Stomach (tissue), 9 donors: Measurements from ENCODE around the gene SCAMP2. TPM values are rescaled to one million over a fixed set of nuclear protein-coding genes. Genes with fewer than 3 reads are reported as not detected.
A peak's percentile ranks its signal among the peaks of the same experiment; 100 is the strongest.

Source experiments
- DNase-seq, 2 donors: peaks; one replicate each; pipeline versions ENCODE4 v3.0.0 to v3.0.0-alpha.2; 2013 to 2019
- H3K27ac ChIP-seq, 5 donors: fragments of 200-600 bp in 4 of 5; sonication (generic) in 4 of 5; one replicate each; pipeline ENCODE4 v1.5.1; 2013 to 2019; ENCODE audit warnings: mild to moderate bottlenecking in 1 of 5, moderate library complexity in 1 of 5
- H3K27me3 ChIP-seq, 3 donors: fragments of 200-600 bp; sonication (generic); one replicate each; pipeline ENCODE4 v1.5.1; 2017 to 2019; ENCODE audit warnings: mixed run types in 1 of 3
- H3K36me3 ChIP-seq, 4 donors: fragments of 200-600 bp; sonication (generic); 1 replicate in 3 of 4; 2 replicates in 1 of 4; pipeline ENCODE4 v1.5.1; 2016 to 2019
- H3K4me1 ChIP-seq, 4 donors: fragments of 200-600 bp; sonication (generic); one replicate each; pipeline ENCODE4 v1.5.1; 2016 to 2019
- H3K4me3 ChIP-seq, 4 donors: fragments of 200-600 bp; sonication (generic) in 3 of 4; one replicate each; pipeline ENCODE4 v1.5.1; 2016 to 2019; ENCODE audit warnings: mild to moderate bottlenecking in 1 of 4
- H3K9me3 ChIP-seq, 4 donors: fragments of 200-600 bp; sonication (generic); one replicate each; pipeline ENCODE4 v1.5.1; 2016 to 2019
- CTCF ChIP-seq, 7 experiments: fragments of 450-650 bp in 4 of 7; fragments of 200-600 bp in 3 of 7; sonication (generic) in 3 of 7; IDR thresholded peaks; one replicate each; pipeline ENCODE4 v1.5.1; 2016 to 2019; ENCODE audit warnings: antibody characterized with exemption in 7 of 7, control low read depth in 2 of 7, mild to moderate bottlenecking in 1 of 7
- EP300 ChIP-seq: sonication (generic); formaldehyde crosslinking; IDR thresholded peaks from one replicate; pipeline ENCODE4 v1.6.1; 2017; ENCODE audit warnings: antibody characterized with exemption
- POLR2A ChIP-seq, 4 donors: fragments of 450-650 bp; IDR thresholded peaks; one replicate each; pipeline ENCODE4 v1.6.1; 2016; ENCODE audit warnings: antibody characterized with exemption in 4 of 4, control low read depth in 2 of 4, mild to moderate bottlenecking in 1 of 4, moderate library complexity in 1 of 4
- POLR2AphosphoS5 ChIP-seq, 3 donors: sonication (generic); formaldehyde crosslinking; IDR thresholded peaks; one replicate each; pipeline ENCODE4 v1.6.1; 2016; ENCODE audit warnings: antibody characterized with exemption in 3 of 3
- WGBS, 5 donors: extraction: QIAGEN DNeasy Blood & Tissue Kit in 3 of 5; methylation state at CpG; one replicate each; pipeline versions ENCODE4 v1.1.5 to v1.1.7; 2013 to 2018; 5-methylcytosine and 5-hydroxymethylcytosine counted together
- intact Hi-C: fragments of 100-400 bp; cut with DNase I; formaldehyde crosslinking; loops from one replicate; pipeline ENCODE4 v1.15.1; 2023; ENCODE audit warnings: low total_unique reads
- polyA plus RNA-seq, 3 donors: library from polyadenylated mRNA; stranded (reverse); fragments of 200-250 nt; gene quantifications; one replicate each; pipeline ENCODE4 v1.2.3, GENCODE V29; 2013
- total RNA-seq, 5 donors: library from RNA; depleted of rRNA; stranded (reverse); fragments of >200 nt; gene quantifications; one replicate each; pipeline versions ENCODE4 v1.1.0 to v1.2.3, GENCODE V29; 2014 to 2016
- donor health status: healthy with polysubstance abuse.
- donor health status: Bipolar disorder and iron deficiency.
- donor health status: healthy.

SCAMP2 gene
- total and polyA plus RNA-seq, 8 donors: 16.8 to 134 (median 38.9) TPM

- no peak for DNase-seq
- peaks cover 18 to 51% (median 34%) of the 10 kb centered on the region in 4 donors for H3K4me1 ChIP-seq
- no peak overlapping the region for H3K4me3 ChIP-seq
- intact Hi-C loops: no loop called here
- no peak for TF ChIP-seq CTCF (IDR thresholded peaks at IDR 0.05)
- no peak for TF ChIP-seq POLR2AphosphoS5 (IDR thresholded peaks at IDR 0.05)
- H3K36me3 ChIP-seq: peaks cover 37 to 75% (median 64%) of the 10 kb centered on the region in 4 donors
- peak overlapping the region in 3 of 5 donors; percentile 67 to 76 (median 67) for H3K27ac ChIP-seq
- WGBS, 5 donors: 75 to 91% (median 89%) methylated on average over 12 to 20 of the region's 20 CpGs
- no peaks in the 10 kb centered on the region for H3K9me3 ChIP-seq
- no peaks in the 10 kb centered on the region for H3K27me3 ChIP-seq
Observed at GRCh38 chr15:74800559-74801094, 72.5 kb downstream of the SCAMP2 start.

- Histone ChIP-seq H3K27ac (peak overlapping the region; percentile 32 to 76 (median 67)), H3K9me3 (no peaks in the 10 kb centered on the region), H3K36me3 (peaks cover 37 to 78% (median 65%) of the 10 kb centered on the region in 4 donors), H3K4me3 (peak overlapping the region in 1 of 4 donors; percentile 4), H3K27me3 (no peaks in the 10 kb centered on the region), H3K4me1 (peaks cover 18 to 55% (median 38%) of the 10 kb centered on the region in 4 donors)
- peak; percentile 87 to 91 for DNase-seq
- WGBS, 5 donors: 24 to 36% (median 33%) methylated on average over 12 to 18 of the region's 18 CpGs
- TF ChIP-seq EP300 (no peak), CTCF (IDR thresholded peaks at IDR 0.05) (peak in 6 of 7 experiments; percentile 84 to 98 (median 96)), POLR2A (IDR thresholded peaks at IDR 0.05) (no peak), POLR2AphosphoS5 (IDR thresholded peaks at IDR 0.05) (peak in 1 of 3 donors; percentile 76)
- intact Hi-C loops: no loop called here
Observed at GRCh38 chr15:74799856-74800558, 73.2 kb downstream of the SCAMP2 start.

GRCh38 chr15:74799255-74799855 lies 73.8 kb downstream of the SCAMP2 start:
- peak overlapping the region in 4 of 5 donors; percentile 32 to 76 (median 67) for H3K27ac ChIP-seq
- H3K4me3 ChIP-seq: no peak overlapping the region
- intact Hi-C loops: no loop called here
- H3K9me3 ChIP-seq: no peaks in the 10 kb centered on the region
- H3K4me1 ChIP-seq: peaks cover 18 to 60% (median 45%) of the 10 kb centered on the region in 4 donors
- no peaks in the 10 kb centered on the region for H3K27me3 ChIP-seq
- no peak for DNase-seq
- H3K36me3 ChIP-seq: peaks cover 37 to 78% (median 64%) of the 10 kb centered on the region in 4 donors
- TF ChIP-seq EP300 (no peak), CTCF (IDR thresholded peaks at IDR 0.05) (no peak), POLR2A (IDR thresholded peaks at IDR 0.05) (no peak), POLR2AphosphoS5 (IDR thresholded peaks at IDR 0.05) (no peak)
- 61 to 85% (median 77%) methylated on average over 13 to 16 of the region's 16 CpGs for WGBS, 5 donors

GRCh38 chr15:74798388-74799254 lies 74.5 kb downstream of the SCAMP2 start:
- WGBS, 5 donors: 52 to 65% (median 59%) methylated on average over 22 to 25 of the region's 25 CpGs
- Histone ChIP-seq H3K9me3 (no peaks in the 10 kb centered on the region), H3K4me1 (peaks cover 18 to 67% (median 50%) of the 10 kb centered on the region in 4 donors), H3K36me3 (peaks cover 37 to 72% (median 56%) of the 10 kb centered on the region in 4 donors), H3K4me3 (no peak overlapping the region), H3K27me3 (no peaks in the 10 kb centered on the region), H3K27ac (peak overlapping the region in 4 of 5 donors; percentile 29 to 76 (median 67))
- DNase-seq: peak in 1 of 2 donors; percentile 88
- intact Hi-C loops: no loop called here
- TF ChIP-seq POLR2AphosphoS5 (IDR thresholded peaks at IDR 0.05) (peak in 1 of 3 donors; percentile 50), CTCF (IDR thresholded peaks at IDR 0.05) (peak in 3 of 7 experiments; percentile 20 to 53 (median 39)), POLR2A (IDR thresholded peaks at IDR 0.05) (no peak), EP300 (no peak)
